CD14-positive monocyte (primary cell): ENCODE data around the gene FRMPD2. TPM values are rescaled to one million over a fixed set of nuclear protein-coding genes. Genes with fewer than 3 reads are reported as not detected.
"Not testable (repeated sequence)": the region's sequence is repeated elsewhere in the genome, so short reads cannot be mapped to it uniquely, and the experiment has no call there.

Experiments
- DNase-seq, 3 donors: peaks; one replicate each; pipeline ENCODE4 v3.0.0-alpha.2; 2011 to 2022
- H2AFZ ChIP-seq: 2 replicates; pipeline ENCODE4 v1.6.0; 2012; ENCODE audit warnings: mild to moderate bottlenecking, low read depth, low read length, inconsistent platforms; ENCODE audit not compliant: insufficient read depth, poor library complexity, severe bottlenecking
- H3K27ac ChIP-seq, 2 donors: 1 replicate in 1 of 2; 2 replicates in 1 of 2; pipeline ENCODE4 v1.5.1; 2012 to 2013; ENCODE audit warnings: low read length in 2 of 2, control low read depth in 1 of 2, inconsistent platforms in 1 of 2, low read depth in 1 of 2, mild to moderate bottlenecking in 1 of 2
- H3K27me3 ChIP-seq, 2 donors: one replicate each; pipeline versions ENCODE4 v1.6.0 to v1.6.1; 2011 to 2013; ENCODE audit warnings: low read length in 2 of 2; ENCODE audit not compliant: control insufficient read depth in 2 of 2, insufficient read depth in 2 of 2
- H3K36me3 ChIP-seq, 2 donors: replicated peaks in 1 of 2; 1 replicate in 1 of 2; 2 replicates in 1 of 2; pipeline versions ENCODE4 v1.5.1 to v1.6.1; 2012 to 2013; ENCODE audit warnings: low read length in 2 of 2, control low read depth in 1 of 2, inconsistent platforms in 1 of 2, mild to moderate bottlenecking in 1 of 2; ENCODE audit not compliant: insufficient read depth in 2 of 2, control insufficient read depth in 1 of 2
- H3K4me1 ChIP-seq, 2 donors: 1 replicate in 1 of 2; 2 replicates in 1 of 2; pipeline versions ENCODE4 v1.5.1 to v1.6.1; 2012 to 2013; ENCODE audit warnings: low read length in 2 of 2, control low read depth in 1 of 2, inconsistent platforms in 1 of 2, mild to moderate bottlenecking in 1 of 2, moderate library complexity in 1 of 2; ENCODE audit not compliant: insufficient read depth in 2 of 2, control insufficient read depth in 1 of 2
- H3K4me2 ChIP-seq: replicated peaks from 2 replicates; pipeline ENCODE3; 2012; ENCODE audit warnings: low read length, moderate library complexity, mild to moderate bottlenecking; ENCODE audit not compliant: poor library complexity, severe bottlenecking; ENCODE audit errors: extremely low read depth
- H3K4me3 ChIP-seq, 3 experiments: fragments of 200-600 bp in 1 of 3; sonication (generic) in 1 of 3; replicated peaks in 1 of 3; 1 replicate in 2 of 3; 2 replicates in 1 of 3; pipeline ENCODE4 v1.5.1; 2011 to 2013; ENCODE audit warnings: low read length in 3 of 3, mild to moderate bottlenecking in 3 of 3, control low read depth in 2 of 3, low read depth in 2 of 3, inconsistent platforms in 1 of 3, moderate library complexity in 1 of 3
- H3K79me2 ChIP-seq: 2 replicates; pipeline ENCODE4 v1.6.0; 2012; ENCODE audit warnings: mild to moderate bottlenecking, control low read depth, inconsistent platforms, low read length, moderate library complexity; ENCODE audit not compliant: insufficient read depth
- H3K9ac ChIP-seq: 2 replicates; pipeline ENCODE4 v1.6.0; 2017; ENCODE audit warnings: low read length, mild to moderate bottlenecking; ENCODE audit not compliant: insufficient read depth, poor library complexity, severe bottlenecking
- H3K9me3 ChIP-seq, 2 donors: replicated peaks in 1 of 2; 1 replicate in 1 of 2; 2 replicates in 1 of 2; pipeline versions ENCODE4 v1.5.1 to v1.6.1; 2012 to 2013; ENCODE audit warnings: low read length in 2 of 2, control low read depth in 1 of 2; ENCODE audit not compliant: control insufficient read depth in 1 of 2, insufficient read depth in 1 of 2
- H4K20me1 ChIP-seq: 2 replicates; pipeline ENCODE4 v1.6.0; 2012; ENCODE audit warnings: mild to moderate bottlenecking, low read length, control low read depth, moderate library complexity; ENCODE audit not compliant: insufficient read depth
- H3K27ac Mint-ChIP-seq, 7 donors: one replicate each; pipeline ENCODE4 v1.8.0; 2020; ENCODE audit warnings: mild to moderate bottlenecking in 7 of 7, mixed read lengths in 7 of 7, moderate library complexity in 6 of 7, inconsistent platforms in 2 of 7
- H3K27me3 Mint-ChIP-seq, 3 donors: one replicate each; pipeline ENCODE4 v1.8.0; 2021 to 2022; ENCODE audit warnings: low read depth in 3 of 3, mild to moderate bottlenecking in 3 of 3, mixed read lengths in 3 of 3, moderate library complexity in 3 of 3, inconsistent platforms in 1 of 3
- H3K36me3 Mint-ChIP-seq, 2 donors: one replicate each; pipeline ENCODE4 v1.8.0; 2020; ENCODE audit warnings: mixed read lengths in 2 of 2, inconsistent platforms in 1 of 2, mild to moderate bottlenecking in 1 of 2
- H3K4me1 Mint-ChIP-seq: one replicate; pipeline ENCODE4 v1.8.0; 2020; ENCODE audit warnings: mild to moderate bottlenecking, mixed read lengths
- H3K4me3 Mint-ChIP-seq, 2 donors: one replicate each; pipeline ENCODE4 v1.8.0; 2020; ENCODE audit warnings: mild to moderate bottlenecking in 2 of 2, mixed read lengths in 2 of 2, moderate library complexity in 1 of 2
- H3K9me3 Mint-ChIP-seq, 7 donors: one replicate each; pipeline ENCODE4 v1.8.0; 2020 to 2022; ENCODE audit warnings: mixed read lengths in 7 of 7, mild to moderate bottlenecking in 6 of 7, moderate library complexity in 6 of 7, inconsistent platforms in 2 of 7
- WGBS: methylation state at CpG from one replicate; pipeline ENCODE4 v1.1.5; 2013; ENCODE audit warnings: missing lambda C conversion rate; ENCODE audit not compliant: insufficient coverage; 5-methylcytosine and 5-hydroxymethylcytosine counted together
- intact Hi-C, 2 donors: fragments of 100-400 bp; cut with micrococcal nuclease; formaldehyde crosslinking; loops; one replicate each; pipeline versions ENCODE4 v1.15.0 to v1.15.1; 2023
- polyA plus RNA-seq, 3 donors: library from polyadenylated mRNA; depleted of rRNA in 1 of 3; unstranded in 2 of 3; stranded (reverse) in 1 of 3; fragments of 300-500 nt in 2 of 3; fragments of >200 nt in 1 of 3; fragmentation: Illumina TruSeq in 2 of 3; gene quantifications; 1 replicate in 2 of 3; 2 replicates in 1 of 3; pipeline ENCODE4 v1.2.3, GENCODE V29; 2012 to 2021

FRMPD2 gene
- polyA plus RNA-seq, 3 donors = not detected

DNA sequence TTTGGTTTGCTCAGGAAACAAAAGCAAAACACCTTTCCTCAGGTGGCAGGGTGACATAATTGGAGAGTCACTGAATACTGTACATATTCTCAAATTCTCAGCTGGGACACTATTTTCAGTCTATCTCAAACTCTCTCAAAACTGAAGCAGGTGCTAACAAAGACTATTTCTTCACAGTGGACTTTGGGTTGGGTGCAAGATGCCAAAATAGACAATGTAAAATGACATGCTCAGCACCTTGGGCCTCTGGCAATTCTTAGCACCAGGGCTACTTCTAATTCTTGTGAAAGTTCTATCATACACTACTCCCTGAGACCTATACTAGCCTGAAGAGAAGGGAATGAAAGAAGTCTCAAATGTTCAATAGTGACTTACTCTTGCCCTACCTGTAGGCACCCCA, 151.9 kb downstream of the FRMPD2 start:
- H3K4me2 ChIP-seq, H3K4me1 ChIP-seq, intact Hi-C loops, H3K4me3 ChIP-seq, H3K27me3 Mint-ChIP-seq, H2AFZ ChIP-seq, H3K27ac ChIP-seq, H3K9ac ChIP-seq, H3K9me3 ChIP-seq, DNase-seq, H3K36me3 ChIP-seq, H4K20me1 ChIP-seq, H3K79me2 ChIP-seq, H3K27me3 ChIP-seq, H3K4me1 Mint-ChIP-seq, H3K9me3 Mint-ChIP-seq, H3K36me3 Mint-ChIP-seq, H3K4me3 Mint-ChIP-seq, H3K27ac Mint-ChIP-seq: not testable (repeated sequence)

- H3K27me3 Mint-ChIP-seq, H3K4me1 Mint-ChIP-seq, H3K4me3 ChIP-seq, H3K9me3 ChIP-seq, H4K20me1 ChIP-seq, H3K27ac ChIP-seq, H2AFZ ChIP-seq, H3K9ac ChIP-seq, H3K27ac Mint-ChIP-seq, H3K36me3 Mint-ChIP-seq, H3K9me3 Mint-ChIP-seq, H3K4me1 ChIP-seq, H3K4me2 ChIP-seq, DNase-seq, H3K4me3 Mint-ChIP-seq, H3K79me2 ChIP-seq, intact Hi-C loops, H3K27me3 ChIP-seq, H3K36me3 ChIP-seq: not testable (repeated sequence)
- WGBS = no CpG with 5 or more reads among the region's 3 CpGs
These were observed 164.2 kb downstream of the FRMPD2 start for GRCh38 chr10:48110277-48110676.

Other genes starting within 250 kb of the FRMPD2 start
- 10 to 100 TPM; 18.4 to 21.1 (median 18.5) TPM for gene MAPK8, start 32.0 kb upstream of the FRMPD2 start, polyA plus RNA-seq